SK-N-SH (cell line): Measurements from ENCODE around the gene PRRT2. TPM values are rescaled to one million over a fixed set of nuclear protein-coding genes. Genes with fewer than 3 reads are reported as not detected.

Experiments
- CTCF ChIA-PET: fragments of 300-600, 350-600 bp; formaldehyde crosslinking; extraction: SDS; loops from one replicate; lab custom pipeline; 2021; lab: Yijun Ruan, JAX
- POLR2A ChIA-PET: fragments of 350-600 bp; sonication (Branson Sonifier 250); formaldehyde crosslinking; extraction: SDS; loops from one replicate; lab custom pipeline; 2020; ENCODE audit warnings: antibody characterized with exemption, inconsistent platforms; lab: Yijun Ruan, JAX
- DNase-seq: peaks from one replicate; pipeline ENCODE4 v3.0.0; 2012
- H2AFZ ChIP-seq: fragments of 200-600 bp; sonication (generic); 2 replicates; pipeline ENCODE4 v1.8.1; 2016; ENCODE audit warnings: antibody characterized with exemption, mild to moderate bottlenecking, low read depth
- H3F3A ChIP-seq: fragments of 200-600 bp; sonication (generic); replicated peaks from 2 replicates; pipeline ENCODE3; 2016; ENCODE audit warnings: antibody characterized with exemption, mild to moderate bottlenecking; ENCODE audit not compliant: insufficient read depth
- H3K27ac ChIP-seq, 2 experiments: fragments of 200-500 bp in 1 of 2; fragments of 200-600 bp in 1 of 2; sonication (Bioruptor generic) in 1 of 2; sonication (generic), shearing (Covaris generic) in 1 of 2; 2 replicates each; pipeline versions ENCODE4 v1.5.1 to v1.6.1; 2014 to 2016; ENCODE audit warnings: low read depth in 2 of 2, inconsistent platforms in 1 of 2, low read length in 1 of 2, mild to moderate bottlenecking in 1 of 2, mixed read lengths in 1 of 2
- H3K27me3 ChIP-seq: fragments of 200-600 bp; sonication (generic), shearing (Covaris generic); 2 replicates; pipeline ENCODE4 v1.6.1; 2016; ENCODE audit warnings: mixed run types; ENCODE audit not compliant: insufficient read depth
- H3K36me3 ChIP-seq, 2 experiments: fragments of 200-500 bp in 1 of 2; fragments of 200-600 bp in 1 of 2; sonication (Bioruptor generic) in 1 of 2; sonication (generic) in 1 of 2; replicated peaks in 1 of 2; 2 replicates each; pipeline versions ENCODE3 to v1.5.1; 2014 to 2016; ENCODE audit warnings: low read length in 1 of 2, mild to moderate bottlenecking in 1 of 2; ENCODE audit not compliant: insufficient read depth in 2 of 2, control insufficient read depth in 1 of 2
- H3K4me1 ChIP-seq, 2 experiments: fragments of 200-500 bp in 1 of 2; fragments of 200-600 bp in 1 of 2; sonication (Bioruptor generic) in 1 of 2; sonication (generic), shearing (Covaris generic) in 1 of 2; 2 replicates each; pipeline versions ENCODE4 v1.5.1 to v1.6.1; 2014 to 2016; ENCODE audit warnings: low read depth in 1 of 2, low read length in 1 of 2, mixed run types in 1 of 2; ENCODE audit not compliant: insufficient read depth in 2 of 2, control insufficient read depth in 1 of 2
- H3K4me2 ChIP-seq: fragments of 200-600 bp; sonication (generic), shearing (Covaris generic); 2 replicates; pipeline ENCODE4 v1.6.1; 2017; ENCODE audit warnings: mixed run types
- H3K4me3 ChIP-seq, 2 experiments: fragments of 200-500 bp in 1 of 2; fragments of 200-600 bp in 1 of 2; sonication (Bioruptor generic) in 1 of 2; sonication (generic), shearing (Covaris generic) in 1 of 2; 2 replicates each; pipeline versions ENCODE4 v1.5.1 to v1.8.1; 2014 to 2016; ENCODE audit warnings: low read depth in 2 of 2, inconsistent platforms in 1 of 2, low read length in 1 of 2, mild to moderate bottlenecking in 1 of 2, mixed read lengths in 1 of 2, moderate library complexity in 1 of 2
- H3K79me2 ChIP-seq: fragments of 200-600 bp; sonication (generic); 2 replicates; pipeline ENCODE4 v1.8.1; 2017; ENCODE audit warnings: mild to moderate bottlenecking; ENCODE audit not compliant: insufficient read depth
- H3K9ac ChIP-seq: fragments of 200-600 bp; sonication (generic); 2 replicates; pipeline ENCODE4 v1.6.1; 2017; ENCODE audit warnings: mixed run types
- H3K9me2 ChIP-seq: fragments of 200-600 bp; sonication (generic); 2 replicates; pipeline ENCODE4 v1.6.1; 2017; ENCODE audit warnings: mixed run types
- H3K9me3 ChIP-seq: fragments of 200-600 bp; sonication (generic); 2 replicates; pipeline ENCODE4 v1.6.1; 2017; ENCODE audit warnings: mixed run types, mild to moderate bottlenecking, moderate library complexity
- H4K20me1 ChIP-seq: fragments of 200-600 bp; sonication (generic); 2 replicates; pipeline ENCODE4 v1.6.1; 2017; ENCODE audit warnings: mild to moderate bottlenecking, mixed run types; ENCODE audit not compliant: insufficient read depth
- CHD2 ChIP-seq: fragments of 150-350 bp; IDR thresholded peaks from 2 replicates; pipeline ENCODE4 v1.6.1; 2018; ENCODE audit warnings: low read length; ENCODE audit not compliant: partially characterized antibody
- CTCF ChIP-seq: fragments of 200-600 bp; sonication (generic); IDR thresholded peaks from 2 replicates; pipeline ENCODE4 v1.6.1; 2017; ENCODE audit warnings: antibody characterized with exemption, mild to moderate bottlenecking, moderate library complexity
- ELF1 ChIP-seq: IDR thresholded peaks from 2 replicates; pipeline ENCODE4 v1.4.0; 2012
- EP300 ChIP-seq, 2 experiments: IDR thresholded peaks; 2 replicates each; pipeline versions ENCODE4 v1.4.0 to v1.6.1; 2012; ENCODE audit warnings: borderline replicate concordance in 1 of 2, low read depth in 1 of 2, low read length in 1 of 2
- EZH2phosphoT487 ChIP-seq: fragments of 200-600 bp; sonication (generic); IDR thresholded peaks from 2 replicates; pipeline ENCODE4 v1.6.1; 2017; ENCODE audit warnings: low read depth, mixed run types, mild to moderate bottlenecking, antibody characterized with exemption, moderate library complexity, borderline replicate concordance
- PBX3 ChIP-seq: IDR thresholded peaks from 2 replicates; pipeline ENCODE4; 2012
- REST ChIP-seq: IDR thresholded peaks from 2 replicates; pipeline ENCODE4 v1.6.1; 2012; ENCODE audit warnings: mild to moderate bottlenecking, low read depth, low read length, moderate library complexity
- TEAD4 ChIP-seq: IDR thresholded peaks from 2 replicates; pipeline ENCODE4 v1.4.0; 2012; ENCODE audit warnings: mild to moderate bottlenecking, borderline replicate concordance; ENCODE audit not compliant: insufficient read depth
- ZBTB33 ChIP-seq: IDR thresholded peaks from 2 replicates; pipeline ENCODE4 v1.4.0; 2012; ENCODE audit warnings: low read depth, borderline replicate concordance
- whole genome bisulfite sequencing: methylation state at CpG from one replicate; pipeline ENCODE4 v1.1.6; 2017; ENCODE audit warnings: low lambda C conversion rate; 5-methylcytosine and 5-hydroxymethylcytosine counted together
- polyA plus RNA-seq, 3 experiments: library from polyadenylated mRNA; depleted of rRNA; stranded (reverse); fragments of >200 nt; gene quantifications; 2 replicates each; pipeline ENCODE4 v1.2.3, GENCODE V29; 2012

The PRRT2 gene
- polyA plus RNA-seq, 1 of the 3 experiments (the other 2 are of a cell fraction): 28.1 TPM

- Histone ChIP-seq H3F3A (no peaks in the 10 kb centered on the region), H3K79me2 (no peaks in the 10 kb centered on the region), H2AFZ (no peak overlapping the region), H4K20me1 (no peaks in the 10 kb centered on the region), H3K4me3 (no peak overlapping the region), H3K9ac (no peak overlapping the region), H3K27ac (no peak overlapping the region), H3K9me3 (no peaks in the 10 kb centered on the region), H3K4me1 (no peaks in the 10 kb centered on the region), H3K27me3 (peaks cover 7% of the 10 kb centered on the region; the same call in 1 of the 2 replicates), H3K4me2 (no peak overlapping the region), H3K36me3 (no peaks in the 10 kb centered on the region), H3K9me2 (no peaks in the 10 kb centered on the region)
- CTCF ChIA-PET: interaction anchor here (1.0 to 1.2 kb wide), 3 partner anchors 10 to 45 kb away, joined by 3 to 4 read pairs (median 3); no protein-coding TSS in a partner anchor
- DNase-seq: no peak
- TF ChIP-seq CHD2 (no peak), TEAD4 (no peak), EP300 (IDR thresholded peaks at IDR 0.05; ENCODE audit: borderline replicate concordance in 1 of 2, low read depth in 1 of 2, low read length in 1 of 2) (no peak), PBX3 (no peak), CTCF (no peak), ZBTB33 (no peak), EZH2phosphoT487 (no peak), ELF1 (no peak), REST (no peak)
- POLR2A ChIA-PET: no interaction called here
- 81% methylated on average over 5 of the region's 5 CpGs for WGBS
Measured at GRCh38 chr16:29774730-29775129, 37.3 kb upstream of the PRRT2 start.
